ENCODE data around the gene STAM2.
"Not testable (repeated sequence)": the region's sequence is repeated elsewhere in the genome, so short reads cannot be mapped to it uniquely, and the experiment has no call there.

STAM2 gene

DNA sequence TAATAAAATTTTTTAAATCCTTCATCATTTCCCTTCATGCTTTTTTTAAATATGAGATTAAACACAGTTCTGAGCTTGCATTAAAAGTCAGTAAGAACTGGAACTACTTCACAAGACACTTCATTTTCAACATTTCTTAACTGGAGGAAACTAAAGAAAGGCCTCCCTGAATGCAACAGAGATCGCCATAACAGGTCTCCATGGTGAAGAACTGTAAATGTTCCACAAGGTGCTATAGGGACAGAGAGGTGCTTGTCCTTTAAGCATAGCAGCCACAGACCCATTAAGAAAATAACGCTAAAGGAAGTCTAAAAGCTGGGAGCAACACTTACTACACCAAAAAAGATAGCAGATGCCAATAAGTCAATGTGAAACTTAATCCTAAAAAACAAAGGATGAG, 8.5 kb downstream of the STAM2 start:
- no peak overlapping the region for H3K4me3 ChIP-seq (ENCODE audit: low read depth, low read length)
- no peak for DNase-seq (ENCODE audit: low read depth)
- TF ChIP-seq, protein P1, sequence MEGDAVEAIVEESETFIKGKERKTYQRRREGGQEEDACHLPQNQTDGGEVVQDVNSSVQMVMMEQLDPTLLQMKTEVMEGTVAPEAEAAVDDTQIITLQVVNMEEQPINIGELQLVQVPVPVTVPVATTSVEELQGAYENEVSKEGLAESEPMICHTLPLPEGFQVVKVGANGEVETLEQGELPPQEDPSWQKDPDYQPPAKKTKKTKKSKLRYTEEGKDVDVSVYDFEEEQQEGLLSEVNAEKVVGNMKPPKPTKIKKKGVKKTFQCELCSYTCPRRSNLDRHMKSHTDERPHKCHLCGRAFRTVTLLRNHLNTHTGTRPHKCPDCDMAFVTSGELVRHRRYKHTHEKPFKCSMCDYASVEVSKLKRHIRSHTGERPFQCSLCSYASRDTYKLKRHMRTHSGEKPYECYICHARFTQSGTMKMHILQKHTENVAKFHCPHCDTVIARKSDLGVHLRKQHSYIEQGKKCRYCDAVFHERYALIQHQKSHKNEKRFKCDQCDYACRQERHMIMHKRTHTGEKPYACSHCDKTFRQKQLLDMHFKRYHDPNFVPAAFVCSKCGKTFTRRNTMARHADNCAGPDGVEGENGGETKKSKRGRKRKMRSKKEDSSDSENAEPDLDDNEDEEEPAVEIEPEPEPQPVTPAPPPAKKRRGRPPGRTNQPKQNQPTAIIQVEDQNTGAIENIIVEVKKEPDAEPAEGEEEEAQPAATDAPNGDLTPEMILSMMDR (IDR thresholded peaks at IDR 0.05; ENCODE audit: control insufficient read depth, extremely low read depth, insufficient read depth): no peak

DNA sequence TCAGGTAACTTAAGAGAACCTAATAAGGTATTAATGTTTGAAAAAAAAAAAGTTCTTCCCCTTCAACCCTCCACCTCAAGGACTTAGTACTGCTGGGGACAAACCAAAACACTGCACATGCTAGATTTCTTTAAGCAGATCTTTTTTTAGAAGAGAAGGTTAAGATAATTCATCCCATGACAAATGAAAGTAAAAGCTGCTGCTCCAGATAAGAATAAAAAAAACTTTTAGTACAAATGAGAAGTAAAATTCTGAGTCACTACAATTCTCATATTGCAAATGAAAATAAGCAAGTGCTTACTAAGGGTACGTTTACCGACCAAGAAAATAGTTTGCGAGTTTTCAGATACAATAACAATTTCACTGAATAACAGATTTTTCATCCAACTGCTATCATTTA, 8.9 kb downstream of the STAM2 start:
- no peak for DNase-seq (ENCODE audit: low read depth)
- no peak overlapping the region for H3K4me3 ChIP-seq (ENCODE audit: low read depth, low read length)
- TF ChIP-seq, protein P1 (IDR thresholded peaks at IDR 0.05; ENCODE audit: control insufficient read depth, extremely low read depth, insufficient read depth): no peak

DNA sequence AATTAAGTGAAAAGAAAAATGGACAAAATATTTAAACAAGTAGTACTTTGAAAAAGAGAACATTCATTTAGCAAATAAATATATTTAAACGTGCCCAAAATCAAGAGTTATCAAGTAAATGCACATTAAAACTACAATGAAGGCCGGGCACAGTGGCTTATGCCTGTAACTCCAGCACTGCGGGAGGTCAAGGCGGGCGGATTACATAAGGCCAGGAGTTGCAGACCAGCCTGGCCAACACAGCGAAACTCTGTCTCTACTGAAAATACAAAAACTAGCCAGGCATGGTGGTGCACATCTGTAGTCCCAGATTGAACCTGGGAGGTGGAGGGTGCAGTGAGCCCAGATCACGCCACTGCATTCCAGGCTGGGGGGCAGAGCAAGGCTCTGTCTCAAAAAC, 9.8 kb downstream of the STAM2 start:
- H3K4me3 ChIP-seq (ENCODE audit: low read depth, low read length): no peak overlapping the region
- no peak for DNase-seq (ENCODE audit: low read depth)
- TF ChIP-seq, protein P1 (IDR thresholded peaks at IDR 0.05; ENCODE audit: control insufficient read depth, extremely low read depth, insufficient read depth): no peak

DNA sequence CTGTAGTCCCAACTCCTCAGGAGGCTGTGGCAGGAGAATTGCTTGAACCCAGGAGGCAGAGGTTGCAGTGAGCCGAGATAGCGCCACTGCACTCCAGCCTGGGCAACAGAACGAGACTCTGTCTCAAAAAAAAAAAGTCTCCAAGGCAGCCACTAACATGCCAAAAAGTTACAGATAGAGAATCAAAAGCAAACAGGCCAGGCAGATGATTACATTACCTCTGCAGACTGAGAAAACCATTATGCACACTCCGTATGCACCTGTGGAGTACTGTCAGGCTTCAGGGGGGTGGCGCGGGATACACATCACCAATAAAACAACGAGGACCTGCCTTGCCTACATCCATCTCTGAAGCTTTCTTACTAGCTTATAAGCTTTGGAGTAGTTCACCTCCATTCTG, 10.3 kb downstream of the STAM2 start:
- TF ChIP-seq, protein P1 (IDR thresholded peaks at IDR 0.05; ENCODE audit: control insufficient read depth, extremely low read depth, insufficient read depth): no peak
- DNase-seq (ENCODE audit: low read depth): no peak
- no peak overlapping the region for H3K4me3 ChIP-seq (ENCODE audit: low read depth, low read length)

DNA sequence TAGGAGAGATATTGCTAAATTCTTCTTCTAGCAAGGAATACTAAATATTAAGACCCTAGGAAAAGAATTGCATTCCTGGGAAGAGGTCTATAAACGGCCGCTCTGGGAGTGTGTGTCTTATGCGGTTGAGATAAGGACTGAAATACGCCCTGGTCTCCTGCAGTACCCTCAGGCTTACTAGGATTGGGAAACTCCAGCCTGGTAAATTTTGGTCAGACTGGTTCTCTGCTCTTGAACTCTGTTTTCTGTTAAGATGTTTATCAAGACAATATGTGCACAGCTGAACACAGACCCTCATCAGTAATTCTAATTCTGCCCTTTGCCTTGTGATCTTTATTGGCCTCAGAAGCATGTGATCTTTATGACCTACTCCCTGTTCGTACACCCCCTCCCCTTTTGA, 11.9 kb downstream of the STAM2 start:
- H3K4me3 ChIP-seq (ENCODE audit: low read depth, low read length); DNase-seq (ENCODE audit: low read depth): not testable (repeated sequence)

DNA sequence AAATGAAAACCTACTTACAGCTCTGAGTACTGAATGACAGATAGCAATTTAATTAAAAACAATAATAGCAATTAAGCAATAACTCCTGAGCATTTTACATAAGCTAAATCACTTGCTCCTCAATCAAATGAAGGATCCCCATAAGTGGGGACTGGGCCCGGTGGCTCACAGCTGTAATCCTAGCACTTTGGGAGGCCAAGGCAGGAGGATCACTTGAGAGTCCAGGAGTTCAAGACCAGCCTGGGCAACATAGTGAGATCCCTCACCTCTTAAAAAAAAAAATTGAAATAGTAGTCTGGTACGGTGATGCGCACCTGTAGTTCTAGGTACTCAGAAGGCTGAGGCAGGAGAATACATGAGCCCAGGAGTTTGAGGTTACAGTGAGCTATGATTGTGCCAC, 13.4 kb downstream of the STAM2 start:
- DNase-seq (ENCODE audit: low read depth): no peak
- TF ChIP-seq, protein P1 (IDR thresholded peaks at IDR 0.05; ENCODE audit: control insufficient read depth, extremely low read depth, insufficient read depth): no peak
- H3K4me3 ChIP-seq (ENCODE audit: low read depth, low read length): no peak overlapping the region

DNA sequence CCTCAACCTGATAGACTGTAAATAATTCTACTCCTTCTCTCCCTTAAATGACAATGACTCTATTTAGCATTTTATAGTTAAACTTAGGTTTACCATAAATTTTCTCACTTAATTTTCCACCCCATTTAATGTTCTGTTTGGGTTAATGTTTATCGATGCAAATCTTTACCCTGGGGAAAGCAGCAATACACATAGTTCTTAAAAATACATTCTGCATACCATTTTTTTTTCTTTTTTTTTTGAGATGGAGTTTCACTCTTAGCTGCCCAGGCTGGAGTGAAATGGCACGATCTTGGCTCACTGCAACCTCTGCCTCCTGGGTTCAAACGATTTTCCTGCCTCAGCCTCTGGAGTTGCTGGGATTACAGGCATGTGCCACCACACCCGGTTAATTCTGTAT, 14.0 kb downstream of the STAM2 start:
- no peak overlapping the region for H3K4me3 ChIP-seq (ENCODE audit: low read depth, low read length)
- DNase-seq (ENCODE audit: low read depth): no peak
- TF ChIP-seq, protein P1 (IDR thresholded peaks at IDR 0.05; ENCODE audit: control insufficient read depth, extremely low read depth, insufficient read depth): no peak

DNA sequence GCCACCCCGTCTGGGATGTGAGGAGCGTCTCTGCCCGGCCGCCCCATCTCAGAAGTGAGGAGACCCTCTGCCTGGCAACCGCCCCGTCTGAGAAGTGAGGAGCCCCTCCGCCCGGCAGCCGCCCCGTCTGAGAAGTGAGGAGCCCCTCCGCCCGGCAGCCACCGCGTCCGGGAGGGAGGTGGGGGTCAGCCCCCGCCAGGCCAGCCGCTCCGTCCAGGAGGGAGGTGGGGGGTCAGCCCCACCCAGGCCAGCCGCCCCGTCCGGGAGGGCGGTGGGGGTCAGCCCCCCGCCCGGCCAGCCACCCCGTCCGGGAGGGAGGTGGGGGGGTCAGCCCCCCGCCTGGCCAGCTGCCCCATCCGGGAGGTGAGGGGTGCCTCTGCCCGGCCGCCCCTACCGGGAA, 15.2 kb downstream of the STAM2 start:
- H3K4me3 ChIP-seq (ENCODE audit: low read depth, low read length); DNase-seq (ENCODE audit: low read depth): not testable (repeated sequence)

Data from LNCaP clone FGC (cell line).